ENCODE results near the gene REEP5.
A peak's percentile ranks its signal among the peaks of the same experiment; 100 is the strongest.
"Not testable (repeated sequence)": the region's sequence is repeated elsewhere in the genome, so short reads cannot be mapped to it uniquely, and the experiment has no call there.

The REEP5 gene

GRCh38 chr5:112933105-112933504 lies 11.1 kb upstream of the REEP5 start:
- no peak for DNase-seq (ENCODE audit: low read depth)

GRCh38 chr5:112931473-112931872 lies 9.4 kb upstream of the REEP5 start:
- no peak for DNase-seq (ENCODE audit: low read depth)

GRCh38 chr5:112930082-112930344 lies 8.0 kb upstream of the REEP5 start:
- DNase-seq (ENCODE audit: low read depth): no peak

- DNase-seq (ENCODE audit: low read depth): no peak
Measured at GRCh38 chr5:112929336-112930081, 7.5 kb upstream of the REEP5 start.

GRCh38 chr5:112923988-112924387 lies 2.0 kb upstream of the REEP5 start:
- no peak for DNase-seq (ENCODE audit: low read depth)

DNA sequence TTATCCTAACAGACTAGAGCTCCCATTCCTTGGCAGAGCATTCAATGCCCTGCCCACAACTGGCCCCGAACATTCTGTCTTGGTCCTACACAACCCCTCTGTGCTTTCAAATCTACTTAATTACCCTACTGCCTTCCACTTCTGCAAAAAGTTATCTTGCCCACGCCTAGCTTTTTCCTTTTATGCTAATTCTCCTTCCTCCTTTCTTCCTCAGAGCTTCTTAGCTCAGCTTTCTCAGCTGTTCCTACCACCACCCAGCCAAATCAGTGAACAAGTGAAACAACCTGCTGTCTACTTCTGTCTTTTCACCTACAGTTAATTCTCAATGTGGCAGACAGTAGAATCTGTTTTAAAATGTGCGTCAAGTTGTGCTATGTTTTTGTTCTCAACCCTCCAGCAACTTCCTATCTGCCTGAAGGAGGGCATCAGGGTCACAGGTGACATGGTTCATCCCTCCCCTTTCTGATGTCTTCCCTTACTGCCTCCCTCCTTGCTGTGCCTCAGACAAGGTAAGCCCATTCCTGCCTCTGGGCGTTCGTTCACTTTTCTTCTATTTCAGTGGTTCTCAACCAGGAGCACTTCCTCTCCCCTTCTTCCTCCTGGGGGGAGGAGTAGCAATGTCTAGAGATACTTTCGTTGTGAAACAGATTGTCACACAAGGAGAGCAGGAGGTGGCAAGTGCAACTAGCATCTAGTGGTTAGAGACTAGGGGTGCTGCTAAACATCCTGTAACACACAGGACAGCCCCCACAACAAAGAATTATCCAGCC lies 1.3 kb upstream of the REEP5 start:
- no peak for DNase-seq (ENCODE audit: low read depth)

GRCh38 chr5:112921026-112921832 lies 798 bp downstream of the REEP5 start:
- DNase-seq (ENCODE audit: low read depth): peak; percentile 27

- no peak for DNase-seq (ENCODE audit: low read depth)
Measured at GRCh38 chr5:112919972-112920371, 2.1 kb downstream of the REEP5 start.

DNA sequence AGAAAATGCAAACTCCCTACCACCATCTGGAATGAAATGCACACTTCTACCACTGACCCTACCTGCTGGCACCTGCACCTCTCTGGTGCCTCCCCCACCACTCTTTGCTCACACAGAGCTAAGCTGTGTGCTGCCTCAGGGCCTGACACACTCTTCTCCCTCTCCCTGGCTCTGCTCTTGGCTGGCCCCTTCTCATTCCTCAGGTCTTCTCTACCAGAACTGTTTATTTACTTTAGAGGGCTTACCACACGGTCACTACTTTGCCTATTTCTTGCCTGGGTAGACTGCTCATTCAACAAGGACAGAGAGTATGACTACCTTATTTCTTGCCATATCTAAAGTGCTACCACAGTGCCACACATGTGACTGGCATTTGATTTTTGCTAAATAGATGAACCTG lies 3.3 kb downstream of the REEP5 start:
- DNase-seq (ENCODE audit: low read depth): no peak

- no peak for DNase-seq (ENCODE audit: low read depth)
Measured at GRCh38 chr5:112918136-112918535, 3.9 kb downstream of the REEP5 start.

DNA sequence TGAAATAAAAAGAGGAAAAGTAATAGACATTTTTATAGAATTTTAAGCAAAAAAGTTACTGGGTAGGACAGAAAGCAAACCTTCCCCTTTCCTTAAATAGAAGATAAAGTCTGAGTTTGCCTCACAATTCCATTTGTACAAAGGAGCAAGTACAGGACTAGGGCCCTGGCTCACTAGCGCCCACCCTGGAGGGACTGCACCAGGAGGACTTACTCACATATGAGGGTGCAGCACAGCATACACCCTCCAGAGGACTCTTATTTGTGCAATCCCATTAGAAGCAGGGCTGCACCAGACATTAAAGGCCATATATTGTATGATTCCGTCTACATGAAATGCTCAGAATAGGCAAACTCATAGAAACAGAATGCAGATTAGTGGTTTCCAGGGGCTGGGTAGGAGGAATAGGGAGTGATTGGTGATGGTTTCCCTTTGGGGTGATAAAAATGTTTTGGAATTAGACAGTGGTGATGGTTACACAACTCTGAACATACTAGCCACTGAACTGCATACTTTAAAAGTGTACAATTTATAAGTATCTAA lies 4.5 kb downstream of the REEP5 start:
- no peak for DNase-seq (ENCODE audit: low read depth)

- DNase-seq (ENCODE audit: low read depth): no peak
Measured at GRCh38 chr5:112915831-112916230, 6.2 kb downstream of the REEP5 start.

DNA sequence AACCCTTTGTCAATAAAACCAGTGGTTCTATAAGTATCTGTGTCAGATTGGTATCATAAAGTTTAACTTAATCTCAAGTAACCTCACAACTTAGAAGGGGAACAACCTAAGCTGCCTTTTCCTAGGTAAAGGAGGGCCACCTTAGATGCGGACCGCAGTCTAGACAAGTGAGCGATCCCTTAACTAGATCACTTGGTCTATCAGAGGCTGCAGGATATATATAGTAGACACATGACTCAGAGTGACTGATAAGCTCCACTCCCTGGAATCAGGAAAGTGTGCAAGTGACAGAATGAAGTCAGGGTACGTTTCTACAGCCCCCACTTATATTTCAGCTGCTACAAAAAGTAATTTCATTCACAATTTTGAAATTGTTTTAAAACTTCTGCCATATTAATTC lies 7.4 kb downstream of the REEP5 start:
- DNase-seq (ENCODE audit: low read depth): no peak

- DNase-seq (ENCODE audit: low read depth): no peak
Measured at GRCh38 chr5:112910529-112910928, 11.5 kb downstream of the REEP5 start.

GRCh38 chr5:112908854-112909253 lies 13.2 kb downstream of the REEP5 start:
- no peak for DNase-seq (ENCODE audit: low read depth)

GRCh38 chr5:112907166-112907631 lies 14.8 kb downstream of the REEP5 start:
- no peak for DNase-seq (ENCODE audit: low read depth)

DNA sequence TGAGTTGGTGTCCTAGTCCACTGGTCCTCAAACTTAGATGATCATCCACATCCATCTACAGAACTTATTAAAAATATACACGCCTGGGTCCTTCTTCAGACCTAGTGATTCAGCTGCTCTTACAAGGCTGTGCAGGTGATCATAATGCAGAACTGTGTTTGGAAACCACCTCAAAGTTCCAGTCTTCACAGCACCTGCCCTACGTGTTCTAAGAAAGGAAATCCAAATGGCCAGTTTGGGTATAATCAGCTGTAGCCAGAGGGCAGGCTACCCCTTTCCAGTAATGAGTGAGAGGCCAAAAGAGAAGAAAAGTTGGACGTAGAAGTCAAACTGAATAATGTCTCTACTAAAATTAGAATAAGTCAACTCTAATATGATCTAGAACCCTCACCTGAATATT lies 15.4 kb downstream of the REEP5 start:
- no peak for DNase-seq (ENCODE audit: low read depth)

- not testable (repeated sequence) for DNase-seq (ENCODE audit: low read depth)
Measured at GRCh38 chr5:112904996-112905395, 17.0 kb downstream of the REEP5 start.

DNA sequence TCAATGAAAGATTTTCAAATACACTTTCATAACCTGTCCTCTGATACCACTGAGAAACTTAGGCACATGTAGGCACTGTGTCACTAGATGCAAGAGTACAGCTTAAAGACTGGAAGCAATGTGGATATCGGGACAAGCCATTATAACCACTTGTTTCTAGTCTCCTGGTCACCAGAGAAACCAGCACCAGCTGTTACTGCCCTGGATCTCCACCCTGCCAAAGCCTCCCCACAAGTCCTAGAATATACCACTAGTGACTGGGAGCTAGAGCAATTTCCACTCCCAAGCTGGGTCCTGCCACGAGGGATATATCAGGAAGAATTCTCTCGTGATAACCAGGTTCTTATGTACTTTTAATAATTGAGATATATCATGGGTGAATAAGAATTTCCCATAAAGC lies 19.5 kb downstream of the REEP5 start:
- DNase-seq (ENCODE audit: low read depth): no peak

- DNase-seq (ENCODE audit: low read depth): no peak
Measured at GRCh38 chr5:112895682-112896081, 26.3 kb downstream of the REEP5 start.

GRCh38 chr5:112892776-112893175 lies 29.3 kb downstream of the REEP5 start:
- DNase-seq (ENCODE audit: low read depth): no peak

DNA sequence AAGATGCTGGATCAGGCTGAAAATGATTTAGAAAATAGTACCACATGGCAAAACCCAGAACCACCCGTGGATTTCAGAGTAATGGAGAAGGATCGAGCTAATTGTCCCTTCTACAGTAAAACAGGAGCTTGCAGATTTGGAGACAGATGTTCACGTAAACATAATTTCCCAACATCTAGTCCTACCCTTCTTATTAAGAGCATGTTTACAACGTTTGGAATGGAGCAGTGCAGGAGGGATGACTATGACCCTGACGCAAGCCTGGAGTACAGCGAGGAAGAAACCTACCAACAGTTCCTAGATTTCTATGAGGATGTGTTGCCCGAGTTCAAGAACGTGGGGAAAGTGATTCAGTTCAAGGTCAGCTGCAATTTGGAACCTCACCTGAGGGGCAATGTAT lies 30.0 kb downstream of the REEP5 start:
- not testable (repeated sequence) for DNase-seq (ENCODE audit: low read depth)

- DNase-seq (ENCODE audit: low read depth): no peak
Measured at GRCh38 chr5:112886975-112887374, 35.1 kb downstream of the REEP5 start.
